SK-N-SH (cell line): ENCODE measurements around the gene RNF214. TPM values are rescaled to one million over a fixed set of nuclear protein-coding genes. Genes with fewer than 3 reads are reported as not detected.
A peak's percentile ranks its signal among the peaks of the same experiment; 100 is the strongest.

Source experiments
- CTCF ChIA-PET: fragments of 300-600, 350-600 bp; formaldehyde crosslinking; extraction: SDS; loops from one replicate; lab custom pipeline; 2021; lab: Yijun Ruan, JAX
- POLR2A ChIA-PET: fragments of 350-600 bp; sonication (Branson Sonifier 250); formaldehyde crosslinking; extraction: SDS; loops from one replicate; lab custom pipeline; 2020; ENCODE audit warnings: antibody characterized with exemption, inconsistent platforms; lab: Yijun Ruan, JAX
- DNase-seq: peaks from one replicate; pipeline ENCODE4 v3.0.0; 2012
- H2AFZ ChIP-seq: fragments of 200-600 bp; sonication (generic); 2 replicates; pipeline ENCODE4 v1.8.1; 2016; ENCODE audit warnings: antibody characterized with exemption, mild to moderate bottlenecking, low read depth
- H3F3A ChIP-seq: fragments of 200-600 bp; sonication (generic); replicated peaks from 2 replicates; pipeline ENCODE3; 2016; ENCODE audit warnings: antibody characterized with exemption, mild to moderate bottlenecking; ENCODE audit not compliant: insufficient read depth
- H3K27ac ChIP-seq, 2 experiments: fragments of 200-500 bp in 1 of 2; fragments of 200-600 bp in 1 of 2; sonication (Bioruptor generic) in 1 of 2; sonication (generic), shearing (Covaris generic) in 1 of 2; 2 replicates each; pipeline versions ENCODE4 v1.5.1 to v1.6.1; 2014 to 2016; ENCODE audit warnings: low read depth in 2 of 2, inconsistent platforms in 1 of 2, low read length in 1 of 2, mild to moderate bottlenecking in 1 of 2, mixed read lengths in 1 of 2
- H3K27me3 ChIP-seq: fragments of 200-600 bp; sonication (generic), shearing (Covaris generic); 2 replicates; pipeline ENCODE4 v1.6.1; 2016; ENCODE audit warnings: mixed run types; ENCODE audit not compliant: insufficient read depth
- H3K36me3 ChIP-seq, 2 experiments: fragments of 200-500 bp in 1 of 2; fragments of 200-600 bp in 1 of 2; sonication (Bioruptor generic) in 1 of 2; sonication (generic) in 1 of 2; replicated peaks in 1 of 2; 2 replicates each; pipeline versions ENCODE3 to v1.5.1; 2014 to 2016; ENCODE audit warnings: low read length in 1 of 2, mild to moderate bottlenecking in 1 of 2; ENCODE audit not compliant: insufficient read depth in 2 of 2, control insufficient read depth in 1 of 2
- H3K4me1 ChIP-seq, 2 experiments: fragments of 200-500 bp in 1 of 2; fragments of 200-600 bp in 1 of 2; sonication (Bioruptor generic) in 1 of 2; sonication (generic), shearing (Covaris generic) in 1 of 2; 2 replicates each; pipeline versions ENCODE4 v1.5.1 to v1.6.1; 2014 to 2016; ENCODE audit warnings: low read depth in 1 of 2, low read length in 1 of 2, mixed run types in 1 of 2; ENCODE audit not compliant: insufficient read depth in 2 of 2, control insufficient read depth in 1 of 2
- H3K4me2 ChIP-seq: fragments of 200-600 bp; sonication (generic), shearing (Covaris generic); 2 replicates; pipeline ENCODE4 v1.6.1; 2017; ENCODE audit warnings: mixed run types
- H3K4me3 ChIP-seq, 2 experiments: fragments of 200-500 bp in 1 of 2; fragments of 200-600 bp in 1 of 2; sonication (Bioruptor generic) in 1 of 2; sonication (generic), shearing (Covaris generic) in 1 of 2; 2 replicates each; pipeline versions ENCODE4 v1.5.1 to v1.8.1; 2014 to 2016; ENCODE audit warnings: low read depth in 2 of 2, inconsistent platforms in 1 of 2, low read length in 1 of 2, mild to moderate bottlenecking in 1 of 2, mixed read lengths in 1 of 2, moderate library complexity in 1 of 2
- H3K79me2 ChIP-seq: fragments of 200-600 bp; sonication (generic); 2 replicates; pipeline ENCODE4 v1.8.1; 2017; ENCODE audit warnings: mild to moderate bottlenecking; ENCODE audit not compliant: insufficient read depth
- H3K9ac ChIP-seq: fragments of 200-600 bp; sonication (generic); 2 replicates; pipeline ENCODE4 v1.6.1; 2017; ENCODE audit warnings: mixed run types
- H3K9me2 ChIP-seq: fragments of 200-600 bp; sonication (generic); 2 replicates; pipeline ENCODE4 v1.6.1; 2017; ENCODE audit warnings: mixed run types
- H3K9me3 ChIP-seq: fragments of 200-600 bp; sonication (generic); 2 replicates; pipeline ENCODE4 v1.6.1; 2017; ENCODE audit warnings: mixed run types, mild to moderate bottlenecking, moderate library complexity
- H4K20me1 ChIP-seq: fragments of 200-600 bp; sonication (generic); 2 replicates; pipeline ENCODE4 v1.6.1; 2017; ENCODE audit warnings: mild to moderate bottlenecking, mixed run types; ENCODE audit not compliant: insufficient read depth
- CHD2 ChIP-seq: fragments of 150-350 bp; IDR thresholded peaks from 2 replicates; pipeline ENCODE4 v1.6.1; 2018; ENCODE audit warnings: low read length; ENCODE audit not compliant: partially characterized antibody
- MEF2A ChIP-seq: IDR thresholded peaks from 2 replicates; pipeline ENCODE4 v1.4.0; 2012; ENCODE audit warnings: low read depth, borderline replicate concordance
- POLR2AphosphoS5 ChIP-seq: IDR thresholded peaks from 2 replicates; pipeline ENCODE4 v1.6.1; 2012; ENCODE audit warnings: low read depth, low read length
- RFX5 ChIP-seq: IDR thresholded peaks from 2 replicates; pipeline ENCODE4 v1.6.1; 2012; ENCODE audit warnings: mild to moderate bottlenecking, improper control_type of control experiment, low read length
- SIN3A ChIP-seq: IDR thresholded peaks from 2 replicates; pipeline ENCODE4 v1.6.1; 2012; ENCODE audit warnings: low read depth, mild to moderate bottlenecking, low read length, moderate library complexity, borderline replicate concordance
- TCF12 ChIP-seq: IDR thresholded peaks from 2 replicates; pipeline ENCODE4 v1.4.0; 2012
- WGBS: methylation state at CpG from one replicate; pipeline ENCODE4 v1.1.6; 2017; ENCODE audit warnings: low lambda C conversion rate; 5-methylcytosine and 5-hydroxymethylcytosine counted together
- polyA plus RNA-seq, 3 experiments: library from polyadenylated mRNA; depleted of rRNA; stranded (reverse); fragments of >200 nt; gene quantifications; 2 replicates each; pipeline ENCODE4 v1.2.3, GENCODE V29; 2012
- TF ChIP-seq, protein P1 (sequence below): fragments of 150-350 bp; IDR thresholded peaks from 2 replicates; pipeline ENCODE4 v1.6.1; 2016; ENCODE audit warnings: mild to moderate bottlenecking, low read depth, low read length
- TF ChIP-seq, protein P2 (sequence below): IDR thresholded peaks from 2 replicates; pipeline ENCODE4 v1.6.1; 2012; ENCODE audit warnings: mild to moderate bottlenecking, low read depth, low read length, moderate library complexity
- TF ChIP-seq, protein P3 (sequence below): IDR thresholded peaks from 2 replicates; pipeline ENCODE4 v1.4.0; 2012; ENCODE audit warnings: low read depth, borderline replicate concordance
- TF ChIP-seq, protein P4 (sequence below): fragments of 150-350 bp; IDR thresholded peaks from 2 replicates; pipeline ENCODE4 v1.6.1; 2017; ENCODE audit warnings: antibody characterized with exemption, low read length, low read depth, borderline replicate concordance
- TF ChIP-seq, protein P5 (sequence below): IDR thresholded peaks from 2 replicates; pipeline ENCODE4 v1.4.0; 2012; ENCODE audit warnings: low read depth

RNF214 gene
- polyA plus RNA-seq, 1 of the 3 experiments (the other 2 are of a cell fraction) = 15.4 TPM

DNA sequence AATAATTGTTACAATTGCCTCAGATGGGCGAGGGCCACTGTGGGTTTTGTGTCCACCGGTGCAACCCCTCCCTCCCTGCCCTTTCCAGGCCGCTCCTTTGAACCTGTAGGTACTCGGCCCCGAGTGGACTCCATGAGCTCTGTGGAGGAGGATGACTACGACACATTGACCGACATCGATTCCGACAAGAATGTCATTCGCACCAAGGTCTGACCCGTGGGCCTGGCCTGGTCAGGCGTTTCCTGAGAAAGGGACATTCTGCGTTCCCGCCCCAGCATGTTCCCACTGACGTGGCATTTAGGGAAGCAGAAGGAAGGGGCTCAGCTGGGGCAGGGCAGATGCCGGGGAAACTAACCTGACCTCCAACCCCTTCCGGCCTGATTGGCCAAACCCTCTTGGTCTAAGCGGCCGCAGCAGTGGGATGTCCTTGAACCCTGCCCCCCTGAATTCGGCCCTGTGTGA is 43.8 kb upstream of the RNF214 start:
- no peak overlapping the region for H2AFZ ChIP-seq
- H4K20me1 ChIP-seq = no peaks in the 10 kb centered on the region
- H3K36me3 ChIP-seq = peaks cover 0 to 19% of the 10 kb centered on the region in 2 experiments
- POLR2A ChIA-PET = no interaction called here
- H3K9me2 ChIP-seq = no peaks in the 10 kb centered on the region
- no peaks in the 10 kb centered on the region for H3K27me3 ChIP-seq
- H3F3A ChIP-seq = no peaks in the 10 kb centered on the region
- no peaks in the 10 kb centered on the region for H3K9me3 ChIP-seq
- H3K27ac ChIP-seq = no peak overlapping the region
- peak; percentile 13 for DNase-seq
- TF ChIP-seq RFX5 (no peak), POLR2AphosphoS5 (no peak), SIN3A (no peak), CHD2 (no peak), TCF12 (no peak), MEF2A (no peak)
- TF ChIP-seq, protein P1, sequence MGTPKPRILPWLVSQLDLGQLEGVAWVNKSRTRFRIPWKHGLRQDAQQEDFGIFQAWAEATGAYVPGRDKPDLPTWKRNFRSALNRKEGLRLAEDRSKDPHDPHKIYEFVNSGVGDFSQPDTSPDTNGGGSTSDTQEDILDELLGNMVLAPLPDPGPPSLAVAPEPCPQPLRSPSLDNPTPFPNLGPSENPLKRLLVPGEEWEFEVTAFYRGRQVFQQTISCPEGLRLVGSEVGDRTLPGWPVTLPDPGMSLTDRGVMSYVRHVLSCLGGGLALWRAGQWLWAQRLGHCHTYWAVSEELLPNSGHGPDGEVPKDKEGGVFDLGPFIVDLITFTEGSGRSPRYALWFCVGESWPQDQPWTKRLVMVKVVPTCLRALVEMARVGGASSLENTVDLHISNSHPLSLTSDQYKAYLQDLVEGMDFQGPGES = no peak
- TF ChIP-seq, protein P2, sequence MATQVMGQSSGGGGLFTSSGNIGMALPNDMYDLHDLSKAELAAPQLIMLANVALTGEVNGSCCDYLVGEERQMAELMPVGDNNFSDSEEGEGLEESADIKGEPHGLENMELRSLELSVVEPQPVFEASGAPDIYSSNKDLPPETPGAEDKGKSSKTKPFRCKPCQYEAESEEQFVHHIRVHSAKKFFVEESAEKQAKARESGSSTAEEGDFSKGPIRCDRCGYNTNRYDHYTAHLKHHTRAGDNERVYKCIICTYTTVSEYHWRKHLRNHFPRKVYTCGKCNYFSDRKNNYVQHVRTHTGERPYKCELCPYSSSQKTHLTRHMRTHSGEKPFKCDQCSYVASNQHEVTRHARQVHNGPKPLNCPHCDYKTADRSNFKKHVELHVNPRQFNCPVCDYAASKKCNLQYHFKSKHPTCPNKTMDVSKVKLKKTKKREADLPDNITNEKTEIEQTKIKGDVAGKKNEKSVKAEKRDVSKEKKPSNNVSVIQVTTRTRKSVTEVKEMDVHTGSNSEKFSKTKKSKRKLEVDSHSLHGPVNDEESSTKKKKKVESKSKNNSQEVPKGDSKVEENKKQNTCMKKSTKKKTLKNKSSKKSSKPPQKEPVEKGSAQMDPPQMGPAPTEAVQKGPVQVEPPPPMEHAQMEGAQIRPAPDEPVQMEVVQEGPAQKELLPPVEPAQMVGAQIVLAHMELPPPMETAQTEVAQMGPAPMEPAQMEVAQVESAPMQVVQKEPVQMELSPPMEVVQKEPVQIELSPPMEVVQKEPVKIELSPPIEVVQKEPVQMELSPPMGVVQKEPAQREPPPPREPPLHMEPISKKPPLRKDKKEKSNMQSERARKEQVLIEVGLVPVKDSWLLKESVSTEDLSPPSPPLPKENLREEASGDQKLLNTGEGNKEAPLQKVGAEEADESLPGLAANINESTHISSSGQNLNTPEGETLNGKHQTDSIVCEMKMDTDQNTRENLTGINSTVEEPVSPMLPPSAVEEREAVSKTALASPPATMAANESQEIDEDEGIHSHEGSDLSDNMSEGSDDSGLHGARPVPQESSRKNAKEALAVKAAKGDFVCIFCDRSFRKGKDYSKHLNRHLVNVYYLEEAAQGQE = no peak
- TF ChIP-seq, protein P3, sequence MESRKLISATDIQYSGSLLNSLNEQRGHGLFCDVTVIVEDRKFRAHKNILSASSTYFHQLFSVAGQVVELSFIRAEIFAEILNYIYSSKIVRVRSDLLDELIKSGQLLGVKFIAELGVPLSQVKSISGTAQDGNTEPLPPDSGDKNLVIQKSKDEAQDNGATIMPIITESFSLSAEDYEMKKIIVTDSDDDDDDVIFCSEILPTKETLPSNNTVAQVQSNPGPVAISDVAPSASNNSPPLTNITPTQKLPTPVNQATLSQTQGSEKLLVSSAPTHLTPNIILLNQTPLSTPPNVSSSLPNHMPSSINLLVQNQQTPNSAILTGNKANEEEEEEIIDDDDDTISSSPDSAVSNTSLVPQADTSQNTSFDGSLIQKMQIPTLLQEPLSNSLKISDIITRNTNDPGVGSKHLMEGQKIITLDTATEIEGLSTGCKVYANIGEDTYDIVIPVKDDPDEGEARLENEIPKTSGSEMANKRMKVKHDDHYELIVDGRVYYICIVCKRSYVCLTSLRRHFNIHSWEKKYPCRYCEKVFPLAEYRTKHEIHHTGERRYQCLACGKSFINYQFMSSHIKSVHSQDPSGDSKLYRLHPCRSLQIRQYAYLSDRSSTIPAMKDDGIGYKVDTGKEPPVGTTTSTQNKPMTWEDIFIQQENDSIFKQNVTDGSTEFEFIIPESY = no peak
- TF ChIP-seq, protein P4, sequence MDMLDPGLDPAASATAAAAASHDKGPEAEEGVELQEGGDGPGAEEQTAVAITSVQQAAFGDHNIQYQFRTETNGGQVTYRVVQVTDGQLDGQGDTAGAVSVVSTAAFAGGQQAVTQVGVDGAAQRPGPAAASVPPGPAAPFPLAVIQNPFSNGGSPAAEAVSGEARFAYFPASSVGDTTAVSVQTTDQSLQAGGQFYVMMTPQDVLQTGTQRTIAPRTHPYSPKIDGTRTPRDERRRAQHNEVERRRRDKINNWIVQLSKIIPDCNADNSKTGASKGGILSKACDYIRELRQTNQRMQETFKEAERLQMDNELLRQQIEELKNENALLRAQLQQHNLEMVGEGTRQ = no peak
- TF ChIP-seq, protein P5, sequence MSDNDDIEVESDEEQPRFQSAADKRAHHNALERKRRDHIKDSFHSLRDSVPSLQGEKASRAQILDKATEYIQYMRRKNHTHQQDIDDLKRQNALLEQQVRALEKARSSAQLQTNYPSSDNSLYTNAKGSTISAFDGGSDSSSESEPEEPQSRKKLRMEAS = no peak
- H3K4me3 ChIP-seq = no peak overlapping the region
- WGBS = 88% methylated on average over 17 of the region's 20 CpGs
- H3K9ac ChIP-seq = no peak overlapping the region
- no peak overlapping the region for H3K4me2 ChIP-seq
- CTCF ChIA-PET = no interaction called here
- H3K79me2 ChIP-seq = no peaks in the 10 kb centered on the region
- no peaks in the 10 kb centered on the region for H3K4me1 ChIP-seq
